Small intestine (tissue), 7 donors: Measurements from ENCODE around the gene NRARP. TPM values are rescaled to one million over a fixed set of nuclear protein-coding genes. Genes with fewer than 3 reads are reported as not detected.
A peak's percentile ranks its signal among the peaks of the same experiment; 100 is the strongest.
"Not testable (repeated sequence)": the region's sequence is repeated elsewhere in the genome, so short reads cannot be mapped to it uniquely, and the experiment has no call there.

Experiments
- DNase-seq, 2 donors: peaks; one replicate each; pipeline versions ENCODE4 v3.0.0 to v3.0.0-alpha.2; 2013
- FAIRE-seq: peaks from 2 replicates; lab custom pipeline; 2012; peaks lifted over from hg19 to GRCh38; lab: Jason Lieb, UNC
- H3K27ac ChIP-seq, 3 donors: one replicate each; pipeline ENCODE4 v1.5.1; 2013; ENCODE audit warnings: low read length in 2 of 3, mild to moderate bottlenecking in 2 of 3, control low read depth in 1 of 3, inconsistent platforms in 1 of 3, low read depth in 1 of 3, moderate library complexity in 1 of 3
- H3K27me3 ChIP-seq, 3 donors: one replicate each; pipeline ENCODE4 v1.6.1; 2013; ENCODE audit warnings: low read length in 3 of 3, inconsistent platforms in 1 of 3; ENCODE audit not compliant: control insufficient read depth in 3 of 3, insufficient read depth in 3 of 3
- H3K36me3 ChIP-seq, 3 donors: one replicate each; pipeline ENCODE4 v1.6.1; 2013; ENCODE audit warnings: low read length in 3 of 3, inconsistent platforms in 1 of 3, low read depth in 1 of 3, mild to moderate bottlenecking in 1 of 3, moderate library complexity in 1 of 3; ENCODE audit not compliant: control insufficient read depth in 3 of 3, insufficient read depth in 2 of 3
- H3K4me1 ChIP-seq, 3 donors: one replicate each; pipeline ENCODE4 v1.6.1; 2013; ENCODE audit warnings: low read length in 2 of 3, inconsistent platforms in 1 of 3, low read depth in 1 of 3, mild to moderate bottlenecking in 1 of 3, moderate library complexity in 1 of 3; ENCODE audit not compliant: control insufficient read depth in 3 of 3, insufficient read depth in 2 of 3
- H3K4me3 ChIP-seq, 3 donors: one replicate each; pipeline ENCODE4 v1.5.1; 2013; ENCODE audit warnings: low read length in 3 of 3, control low read depth in 1 of 3, inconsistent platforms in 1 of 3, low read depth in 1 of 3, mild to moderate bottlenecking in 1 of 3, moderate library complexity in 1 of 3
- H3K9me3 ChIP-seq, 2 donors: one replicate each; pipeline ENCODE4 v1.6.1; 2013; ENCODE audit warnings: low read depth in 1 of 2, low read length in 1 of 2; ENCODE audit not compliant: control insufficient read depth in 2 of 2, insufficient read depth in 1 of 2
- WGBS, 3 donors: extraction: QIAGEN DNeasy Blood & Tissue Kit; methylation state at CpG; one replicate each; pipeline ENCODE4 v1.1.7; 2013; 5-methylcytosine and 5-hydroxymethylcytosine counted together
- polyA plus RNA-seq, 4 donors: library from polyadenylated mRNA; stranded (reverse) in 3 of 4; unstranded in 1 of 4; fragments of 200-250 nt in 3 of 4; fragments of 120-200 nt in 1 of 4; gene quantifications; one replicate each; pipeline versions ENCODE4 v1.2.1 to v1.2.3, GENCODE V29; 2013
- donor health status: healthy with polysubstance abuse.
- donor health status: control.
- donor health status: control.
- donor health status: Bipolar disorder and iron deficiency.
- donor health status: healthy.

NRARP gene
- polyA plus RNA-seq, 4 donors, result 3.2 to 39.9 (median 8.9) TPM

- not testable (repeated sequence) for H3K9me3 ChIP-seq, H3K4me3 ChIP-seq, H3K27me3 ChIP-seq, H3K27ac ChIP-seq, H3K4me1 ChIP-seq, DNase-seq, FAIRE-seq
- 39 to 46% (median 45%) methylated on average over 14 to 15 of the region's 15 CpGs for WGBS, 3 donors
- peaks cover 7 to 76% (median 11%) of the 10 kb centered on the region in 3 donors for H3K36me3 ChIP-seq
These were observed 39.7 kb downstream of the NRARP start for GRCh38 chr9:137262173-137262908.

GRCh38 chr9:137256856-137257255 lies 45.2 kb downstream of the NRARP start:
- FAIRE-seq, result no peak
- peaks cover 8 to 29% (median 8%) of the 10 kb centered on the region in 3 donors for H3K4me1 ChIP-seq
- H3K9me3 ChIP-seq, result no peaks in the 10 kb centered on the region
- H3K4me3 ChIP-seq, result peak overlapping the region in 1 of 3 donors; percentile 86
- no peaks in the 10 kb centered on the region for H3K27me3 ChIP-seq
- DNase-seq, result no peak
- H3K27ac ChIP-seq, result no peak overlapping the region
- WGBS, 3 donors, result 89 to 93% (median 89%) methylated on average over 15 of the region's 15 CpGs
- H3K36me3 ChIP-seq, result peaks cover 0 to 42% (median 6%) of the 10 kb centered on the region in 3 donors

- H3K9me3 ChIP-seq, result no peaks in the 10 kb centered on the region
- H3K27me3 ChIP-seq, result no peaks in the 10 kb centered on the region
- peaks cover 0 to 37% (median 6%) of the 10 kb centered on the region in 3 donors for H3K36me3 ChIP-seq
- FAIRE-seq (no peak), DNase-seq (no peak)
- H3K27ac ChIP-seq, result no peak overlapping the region
- peak overlapping the region in 2 of 3 donors; percentile 66 to 86 for H3K4me3 ChIP-seq
- WGBS, 3 donors, result 69 to 83% (median 76%) methylated on average over 15 of the region's 15 CpGs
- peaks cover 8 to 32% (median 8%) of the 10 kb centered on the region in 3 donors for H3K4me1 ChIP-seq
These were observed 45.7 kb downstream of the NRARP start for GRCh38 chr9:137256362-137256761.

- Histone ChIP-seq H3K9me3 (no peaks in the 10 kb centered on the region), H3K4me1 (peaks cover 8 to 32% (median 8%) of the 10 kb centered on the region in 3 donors), H3K27ac (peak overlapping the region; percentile 4 to 41 (median 30)), H3K36me3 (peaks cover 0 to 34% (median 6%) of the 10 kb centered on the region in 3 donors), H3K27me3 (no peaks in the 10 kb centered on the region), H3K4me3 (peak overlapping the region; percentile 66 to 92 (median 86))
- DNase-seq (no peak), FAIRE-seq (no peak)
- 0 to 2% (median 1%) methylated on average over 31 to 51 of the region's 51 CpGs for WGBS, 3 donors
These were observed 46.5 kb downstream of the NRARP start for GRCh38 chr9:137255448-137256114.

- peak within 1 kb of the TSS; percentile 79 to 92 (median 89) for H3K27ac ChIP-seq
- H3K4me1 ChIP-seq, result peaks cover 8 to 32% (median 8%) of the 10 kb centered on the region in 3 donors
- 1 to 3% (median 1%) methylated on average over 47 to 105 of the region's 105 CpGs for WGBS, 3 donors
- DNase-seq, result peak; percentile 92 to 96
- no peaks in the 10 kb centered on the region for H3K9me3 ChIP-seq
- peak within 1 kb of the TSS; percentile 66 to 92 (median 92) for H3K4me3 ChIP-seq
- peaks cover 0 to 31% (median 6%) of the 10 kb centered on the region in 3 donors for H3K36me3 ChIP-seq
- FAIRE-seq, result no peak
- H3K27me3 ChIP-seq, result no peaks in the 10 kb centered on the region
These were observed 47.2 kb downstream of the NRARP start, which contains the start of gene NELFB for GRCh38 chr9:137254624-137255447. Gene NELFB, plus strand, starts transcription at chr9:137255327.

- peak; percentile 69 to 79 for DNase-seq
- no peak for FAIRE-seq
These were observed 48.1 kb downstream of the NRARP start for GRCh38 chr9:137253717-137254623.

More at GRCh38 chr9:137253717-137254623, 48.1 kb downstream of the NRARP start:
- Histone ChIP-seq H3K4me3 (peak overlapping the region; percentile 66 to 92 (median 92)), H3K27me3 (no peaks in the 10 kb centered on the region), H3K9me3 (no peaks in the 10 kb centered on the region), H3K27ac (peak overlapping the region; percentile 79 to 92 (median 89)), H3K4me1 (peaks cover 8 to 32% (median 8%) of the 10 kb centered on the region in 3 donors), H3K36me3 (peaks cover 0 to 27% (median 3%) of the 10 kb centered on the region in 3 donors)
- WGBS, 3 donors, result 20 to 55% (median 45%) methylated on average over 20 to 21 of the region's 21 CpGs
